ENCODE results near the gene RSRP1.
A peak's percentile ranks its signal among the peaks of the same experiment; 100 is the strongest.

RSRP1 gene

GRCh38 chr1:25204797-25205480, 42.3 kb downstream of the RSRP1 start:
- no peak overlapping the region for H3K4ac ChIP-seq (ENCODE audit: low read depth, low read length)
- no peak overlapping the region for H4K5ac ChIP-seq (ENCODE audit: low read length)
- H3K9ac ChIP-seq (ENCODE audit: low read length), result no peak overlapping the region
- no peak overlapping the region for H2BK15ac ChIP-seq (replicated peaks; ENCODE audit: low read depth)
- H2BK120ac ChIP-seq (ENCODE audit: low read depth, low read length), result no peak overlapping the region
- H3K36me3 ChIP-seq (ENCODE audit: control insufficient read depth, insufficient read depth, low read length), result no peaks in the 10 kb centered on the region
- no peak overlapping the region for H3K23ac ChIP-seq (ENCODE audit: low read length)
- H3K4me2 ChIP-seq (ENCODE audit: low read length), result no peak overlapping the region
- H4K8ac ChIP-seq (ENCODE audit: low read depth, low read length), result no peak overlapping the region
- no peak overlapping the region for H2BK5ac ChIP-seq (ENCODE audit: low read length)
- H3K79me1 ChIP-seq (ENCODE audit: low read length), result no peaks in the 10 kb centered on the region
- no peak overlapping the region for H3K4me3 ChIP-seq (ENCODE audit: low read length)
- no peak overlapping the region for H3K56ac ChIP-seq (ENCODE audit: low read length)
- H3K18ac ChIP-seq (ENCODE audit: low read length), result no peak overlapping the region
- H3K27ac ChIP-seq (ENCODE audit: low read depth, low read length), result no peak overlapping the region
- no peak overlapping the region for H2AK5ac ChIP-seq (ENCODE audit: low read length)
- WGBS (ENCODE audit: extremely low coverage, insufficient coverage, low lambda C conversion rate), result no CpG with 5 or more reads among the region's 9 CpGs
- H3K4me1 ChIP-seq (ENCODE audit: control insufficient read depth, low read depth, low read length), result no peaks in the 10 kb centered on the region
- H3K27me3 ChIP-seq (ENCODE audit: insufficient read depth, low read length, poor library complexity), result no peaks in the 10 kb centered on the region
- H3K79me2 ChIP-seq (ENCODE audit: control insufficient read depth, insufficient read depth, low read length), result no peaks in the 10 kb centered on the region
- DNase-seq, result peak; percentile 71

GRCh38 chr1:25201006-25201405, 46.2 kb downstream of the RSRP1 start:
- Histone ChIP-seq H3K79me2 (ENCODE audit: control insufficient read depth, insufficient read depth, low read length) (no peaks in the 10 kb centered on the region), H2BK120ac (ENCODE audit: low read depth, low read length) (no peak overlapping the region), H3K36me3 (ENCODE audit: control insufficient read depth, insufficient read depth, low read length) (no peaks in the 10 kb centered on the region), H3K79me1 (ENCODE audit: low read length) (no peaks in the 10 kb centered on the region), H3K56ac (ENCODE audit: low read length) (no peak overlapping the region), H3K9ac (ENCODE audit: low read length) (no peak overlapping the region), H2AK5ac (ENCODE audit: low read length) (no peak overlapping the region), H3K18ac (ENCODE audit: low read length) (no peak overlapping the region), H3K27me3 (ENCODE audit: insufficient read depth, low read length, poor library complexity) (no peaks in the 10 kb centered on the region), H2BK5ac (ENCODE audit: low read length) (no peak overlapping the region), H3K4me1 (ENCODE audit: control insufficient read depth, low read depth, low read length) (no peaks in the 10 kb centered on the region), H3K23ac (ENCODE audit: low read length) (no peak overlapping the region), H4K8ac (ENCODE audit: low read depth, low read length) (no peak overlapping the region), H3K27ac (ENCODE audit: low read depth, low read length) (no peak overlapping the region), H2BK15ac (replicated peaks; ENCODE audit: low read depth) (no peak overlapping the region), H3K4ac (ENCODE audit: low read depth, low read length) (no peak overlapping the region), H3K4me2 (ENCODE audit: low read length) (no peak overlapping the region), H4K5ac (ENCODE audit: low read length) (no peak overlapping the region), H3K4me3 (ENCODE audit: low read length) (no peak overlapping the region)
- WGBS (ENCODE audit: extremely low coverage, insufficient coverage, low lambda C conversion rate), result no CpG with 5 or more reads among the region's 7 CpGs
- DNase-seq, result no peak

- no peaks in the 10 kb centered on the region for H3K79me1 ChIP-seq (ENCODE audit: low read length)
- no peak overlapping the region for H3K18ac ChIP-seq (ENCODE audit: low read length)
- no peak overlapping the region for H4K5ac ChIP-seq (ENCODE audit: low read length)
- no peak overlapping the region for H3K27ac ChIP-seq (ENCODE audit: low read depth, low read length)
- no peak overlapping the region for H3K4me2 ChIP-seq (ENCODE audit: low read length)
- no peak overlapping the region for H3K4me3 ChIP-seq (ENCODE audit: low read length)
- H3K4me1 ChIP-seq (ENCODE audit: control insufficient read depth, low read depth, low read length), result no peaks in the 10 kb centered on the region
- WGBS (ENCODE audit: extremely low coverage, insufficient coverage, low lambda C conversion rate), result no CpG with 5 or more reads among the region's 20 CpGs
- H3K79me2 ChIP-seq (ENCODE audit: control insufficient read depth, insufficient read depth, low read length), result no peaks in the 10 kb centered on the region
- no peak overlapping the region for H4K8ac ChIP-seq (ENCODE audit: low read depth, low read length)
- H2AK5ac ChIP-seq (ENCODE audit: low read length), result no peak overlapping the region
- no peak for DNase-seq
- no peak overlapping the region for H2BK5ac ChIP-seq (ENCODE audit: low read length)
- no peak overlapping the region for H2BK120ac ChIP-seq (ENCODE audit: low read depth, low read length)
- H2BK15ac ChIP-seq (replicated peaks; ENCODE audit: low read depth), result no peak overlapping the region
- no peaks in the 10 kb centered on the region for H3K36me3 ChIP-seq (ENCODE audit: control insufficient read depth, insufficient read depth, low read length)
- no peak overlapping the region for H3K56ac ChIP-seq (ENCODE audit: low read length)
- no peak overlapping the region for H3K9ac ChIP-seq (ENCODE audit: low read length)
- no peak overlapping the region for H3K4ac ChIP-seq (ENCODE audit: low read depth, low read length)
- H3K27me3 ChIP-seq (ENCODE audit: insufficient read depth, low read length, poor library complexity), result no peaks in the 10 kb centered on the region
- no peak overlapping the region for H3K23ac ChIP-seq (ENCODE audit: low read length)
Measured at GRCh38 chr1:25199819-25200620, 47.2 kb downstream of the RSRP1 start.

GRCh38 chr1:25198663-25199252, 48.5 kb downstream of the RSRP1 start:
- no peaks in the 10 kb centered on the region for H3K4me1 ChIP-seq (ENCODE audit: control insufficient read depth, low read depth, low read length)
- no peak overlapping the region for H3K9ac ChIP-seq (ENCODE audit: low read length)
- no peaks in the 10 kb centered on the region for H3K79me1 ChIP-seq (ENCODE audit: low read length)
- DNase-seq, result no peak
- no peak overlapping the region for H2BK5ac ChIP-seq (ENCODE audit: low read length)
- no peak overlapping the region for H3K4me3 ChIP-seq (ENCODE audit: low read length)
- H3K27me3 ChIP-seq (ENCODE audit: insufficient read depth, low read length, poor library complexity), result no peaks in the 10 kb centered on the region
- no peak overlapping the region for H3K4me2 ChIP-seq (ENCODE audit: low read length)
- H3K79me2 ChIP-seq (ENCODE audit: control insufficient read depth, insufficient read depth, low read length), result no peaks in the 10 kb centered on the region
- no peak overlapping the region for H3K18ac ChIP-seq (ENCODE audit: low read length)
- no peak overlapping the region for H3K23ac ChIP-seq (ENCODE audit: low read length)
- no peak overlapping the region for H3K56ac ChIP-seq (ENCODE audit: low read length)
- no peak overlapping the region for H4K5ac ChIP-seq (ENCODE audit: low read length)
- no peak overlapping the region for H2BK15ac ChIP-seq (replicated peaks; ENCODE audit: low read depth)
- H3K4ac ChIP-seq (ENCODE audit: low read depth, low read length), result no peak overlapping the region
- no peaks in the 10 kb centered on the region for H3K36me3 ChIP-seq (ENCODE audit: control insufficient read depth, insufficient read depth, low read length)
- H2AK5ac ChIP-seq (ENCODE audit: low read length), result no peak overlapping the region
- no peak overlapping the region for H3K27ac ChIP-seq (ENCODE audit: low read depth, low read length)
- H2BK120ac ChIP-seq (ENCODE audit: low read depth, low read length), result no peak overlapping the region
- no peak overlapping the region for H4K8ac ChIP-seq (ENCODE audit: low read depth, low read length)
- no CpG with 5 or more reads among the region's 20 CpGs for WGBS (ENCODE audit: extremely low coverage, insufficient coverage, low lambda C conversion rate)

GRCh38 chr1:25197982-25198662, 49.1 kb downstream of the RSRP1 start:
- Histone ChIP-seq H3K79me1 (ENCODE audit: low read length) (no peaks in the 10 kb centered on the region), H3K9ac (ENCODE audit: low read length) (no peak overlapping the region), H3K36me3 (ENCODE audit: control insufficient read depth, insufficient read depth, low read length) (no peaks in the 10 kb centered on the region), H2BK5ac (ENCODE audit: low read length) (no peak overlapping the region), H3K4me3 (ENCODE audit: low read length) (no peak overlapping the region), H4K5ac (ENCODE audit: low read length) (no peak overlapping the region), H3K4ac (ENCODE audit: low read depth, low read length) (no peak overlapping the region), H2AK5ac (ENCODE audit: low read length) (no peak overlapping the region), H3K4me2 (ENCODE audit: low read length) (no peak overlapping the region), H2BK15ac (replicated peaks; ENCODE audit: low read depth) (no peak overlapping the region), H3K18ac (ENCODE audit: low read length) (no peak overlapping the region), H4K8ac (ENCODE audit: low read depth, low read length) (no peak overlapping the region), H2BK120ac (ENCODE audit: low read depth, low read length) (no peak overlapping the region), H3K27ac (ENCODE audit: low read depth, low read length) (no peak overlapping the region), H3K4me1 (ENCODE audit: control insufficient read depth, low read depth, low read length) (no peaks in the 10 kb centered on the region), H3K23ac (ENCODE audit: low read length) (no peak overlapping the region), H3K56ac (ENCODE audit: low read length) (no peak overlapping the region), H3K79me2 (ENCODE audit: control insufficient read depth, insufficient read depth, low read length) (no peaks in the 10 kb centered on the region), H3K27me3 (ENCODE audit: insufficient read depth, low read length, poor library complexity) (no peaks in the 10 kb centered on the region)
- WGBS (ENCODE audit: extremely low coverage, insufficient coverage, low lambda C conversion rate), result no CpG with 5 or more reads among the region's 11 CpGs
- DNase-seq, result no peak

Data from mesendoderm (in vitro differentiated cells).